22Rv1 (cell line): ENCODE data around the gene KIF9.

ENCODE experiments used
- H3K27ac ChIP-seq: fragments of 450-650 bp; 2 replicates; pipeline ENCODE4 v1.5.1; 2017
- CTCF ChIP-seq: fragments of 450-650 bp; IDR thresholded peaks from 2 replicates; pipeline ENCODE4 v1.5.1; 2017; ENCODE audit warnings: mild to moderate bottlenecking
- ZFX ChIP-seq: fragments of 450-650 bp; IDR thresholded peaks from 2 replicates; pipeline ENCODE4 v1.6.1; 2017; ENCODE audit warnings: antibody characterized with exemption, borderline replicate concordance

KIF9 gene

GRCh38 chr3:47274652-47275051 lies 7.9 kb downstream of the KIF9 start:
- no peak overlapping the region for H3K27ac ChIP-seq
- TF ChIP-seq ZFX (no peak), CTCF (no peak)

- TF ChIP-seq ZFX (no peak), CTCF (peak; percentile 23)
- no peak overlapping the region for H3K27ac ChIP-seq
These were observed 9.0 kb downstream of the KIF9 start for GRCh38 chr3:47273564-47273963.

- TF ChIP-seq CTCF (no peak), ZFX (no peak)
These were observed 12.1 kb downstream of the KIF9 start for GRCh38 chr3:47270526-47270925.

GRCh38 chr3:47267490-47267824 lies 15.1 kb downstream of the KIF9 start:
- TF ChIP-seq CTCF, result no peak
- no peak for TF ChIP-seq ZFX
- H3K27ac ChIP-seq, result no peak overlapping the region

More at GRCh38 chr3:47270526-47270925, 12.1 kb downstream of the KIF9 start:
- H3K27ac ChIP-seq, result no peak overlapping the region

- no peak overlapping the region for H3K27ac ChIP-seq
- TF ChIP-seq CTCF (no peak), ZFX (no peak)
These were observed 15.7 kb downstream of the KIF9 start for GRCh38 chr3:47266709-47267489.

- TF ChIP-seq CTCF, result no peak
- TF ChIP-seq ZFX, result no peak
- H3K27ac ChIP-seq, result no peak overlapping the region
These were observed 16.7 kb downstream of the KIF9 start for GRCh38 chr3:47265725-47266428.

GRCh38 chr3:47265008-47265407 lies 17.6 kb downstream of the KIF9 start:
- TF ChIP-seq CTCF (no peak), ZFX (no peak)
- H3K27ac ChIP-seq, result no peak overlapping the region
